ENCODE data around the gene OTUD5. TPM values are rescaled to one million over a fixed set of nuclear protein-coding genes. Genes with fewer than 3 reads are reported as not detected.

The OTUD5 gene
- total RNA-seq, 1 donor from 2014 or later, result 48.8 TPM

DNA sequence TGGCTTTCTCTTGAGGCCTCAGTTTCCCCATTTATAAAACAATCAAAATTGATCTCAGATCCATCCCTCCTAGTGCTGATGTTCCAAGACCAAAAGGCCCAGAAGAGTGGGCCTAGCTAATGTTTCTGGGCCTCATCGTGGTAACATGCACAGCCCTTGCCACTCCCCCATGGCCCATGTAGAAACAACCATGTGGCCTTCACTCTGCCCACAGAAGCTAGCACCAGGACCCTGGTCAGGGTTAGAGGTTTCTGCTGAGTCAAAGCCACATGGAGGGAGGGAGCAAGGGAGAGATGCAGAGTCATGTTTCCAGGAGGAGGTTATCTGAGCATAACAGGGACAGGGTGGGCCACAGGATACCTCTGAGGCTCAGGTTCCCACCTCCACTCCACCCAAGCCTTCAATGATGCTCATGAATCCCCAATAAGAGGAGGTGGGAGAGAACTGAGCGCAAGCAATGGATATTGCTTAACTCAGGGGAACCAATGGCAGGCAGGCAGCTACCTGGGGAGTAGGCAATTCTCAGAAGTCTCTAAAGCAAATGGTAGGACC, 16.9 kb downstream of the OTUD5 start:
- Mint-ChIP-seq H3K27me3 (ENCODE audit: unreplicated experiment) (peaks cover 4% of the 10 kb centered on the region), H3K27ac (ENCODE audit: unreplicated experiment) (no peak overlapping the region), H3K36me3 (ENCODE audit: low read depth, unreplicated experiment) (peaks cover 20% of the 10 kb centered on the region), H3K4me1 (ENCODE audit: unreplicated experiment) (peaks cover 8% of the 10 kb centered on the region), H3K4me3 (ENCODE audit: unreplicated experiment) (no peak overlapping the region), H3K9me3 (ENCODE audit: unreplicated experiment) (no peaks in the 10 kb centered on the region)
- DNase-seq (ENCODE audit: low spot score), result no peak
- TF ChIP-seq, protein P1, sequence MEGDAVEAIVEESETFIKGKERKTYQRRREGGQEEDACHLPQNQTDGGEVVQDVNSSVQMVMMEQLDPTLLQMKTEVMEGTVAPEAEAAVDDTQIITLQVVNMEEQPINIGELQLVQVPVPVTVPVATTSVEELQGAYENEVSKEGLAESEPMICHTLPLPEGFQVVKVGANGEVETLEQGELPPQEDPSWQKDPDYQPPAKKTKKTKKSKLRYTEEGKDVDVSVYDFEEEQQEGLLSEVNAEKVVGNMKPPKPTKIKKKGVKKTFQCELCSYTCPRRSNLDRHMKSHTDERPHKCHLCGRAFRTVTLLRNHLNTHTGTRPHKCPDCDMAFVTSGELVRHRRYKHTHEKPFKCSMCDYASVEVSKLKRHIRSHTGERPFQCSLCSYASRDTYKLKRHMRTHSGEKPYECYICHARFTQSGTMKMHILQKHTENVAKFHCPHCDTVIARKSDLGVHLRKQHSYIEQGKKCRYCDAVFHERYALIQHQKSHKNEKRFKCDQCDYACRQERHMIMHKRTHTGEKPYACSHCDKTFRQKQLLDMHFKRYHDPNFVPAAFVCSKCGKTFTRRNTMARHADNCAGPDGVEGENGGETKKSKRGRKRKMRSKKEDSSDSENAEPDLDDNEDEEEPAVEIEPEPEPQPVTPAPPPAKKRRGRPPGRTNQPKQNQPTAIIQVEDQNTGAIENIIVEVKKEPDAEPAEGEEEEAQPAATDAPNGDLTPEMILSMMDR (IDR thresholded peaks at IDR 0.05; ENCODE audit: unreplicated experiment), result no peak

DNA sequence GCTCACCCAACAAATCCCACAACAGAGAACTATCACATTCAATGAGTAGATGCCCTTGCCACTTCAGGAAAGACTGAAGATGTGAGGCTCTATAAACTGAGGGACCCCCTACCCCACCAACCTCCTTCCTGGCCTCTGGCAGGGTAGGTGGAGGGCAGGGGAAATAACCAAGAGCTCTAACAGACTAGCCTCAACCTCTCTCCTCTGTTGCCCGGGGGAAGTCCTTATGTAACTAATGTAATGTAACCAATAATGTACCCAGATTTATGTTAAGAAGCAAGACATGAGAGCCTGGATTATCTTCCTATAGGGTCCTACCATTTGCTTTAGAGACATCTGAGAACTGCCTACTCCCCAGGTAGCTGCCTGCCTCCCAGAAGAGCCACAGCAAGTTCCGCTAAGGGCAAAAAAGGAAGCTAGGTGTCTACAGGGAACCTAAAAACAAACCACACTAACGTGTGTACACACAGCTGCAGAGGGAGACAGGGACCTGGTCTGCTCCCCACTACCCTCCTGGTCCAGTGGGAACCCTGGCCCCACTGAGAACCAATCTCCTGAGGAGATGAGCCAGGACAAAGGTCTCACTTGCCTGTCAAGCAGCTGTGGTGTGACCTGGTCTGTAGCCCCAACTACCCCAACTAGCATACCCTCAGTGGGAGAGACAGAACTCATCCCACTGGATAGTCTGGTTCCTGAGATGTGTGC, 17.7 kb downstream of the OTUD5 start:
- DNase-seq (ENCODE audit: low spot score), result no peak
- H3K9me3 Mint-ChIP-seq (ENCODE audit: unreplicated experiment), result no peaks in the 10 kb centered on the region
- TF ChIP-seq, protein P1 (IDR thresholded peaks at IDR 0.05; ENCODE audit: unreplicated experiment), result no peak
- peaks cover 20% of the 10 kb centered on the region for H3K36me3 Mint-ChIP-seq (ENCODE audit: low read depth, unreplicated experiment)
- H3K4me1 Mint-ChIP-seq (ENCODE audit: unreplicated experiment), result peaks cover 8% of the 10 kb centered on the region
- no peak overlapping the region for H3K4me3 Mint-ChIP-seq (ENCODE audit: unreplicated experiment)
- peaks cover 4% of the 10 kb centered on the region for H3K27me3 Mint-ChIP-seq (ENCODE audit: unreplicated experiment)
- H3K27ac Mint-ChIP-seq (ENCODE audit: unreplicated experiment), result no peak overlapping the region

DNA sequence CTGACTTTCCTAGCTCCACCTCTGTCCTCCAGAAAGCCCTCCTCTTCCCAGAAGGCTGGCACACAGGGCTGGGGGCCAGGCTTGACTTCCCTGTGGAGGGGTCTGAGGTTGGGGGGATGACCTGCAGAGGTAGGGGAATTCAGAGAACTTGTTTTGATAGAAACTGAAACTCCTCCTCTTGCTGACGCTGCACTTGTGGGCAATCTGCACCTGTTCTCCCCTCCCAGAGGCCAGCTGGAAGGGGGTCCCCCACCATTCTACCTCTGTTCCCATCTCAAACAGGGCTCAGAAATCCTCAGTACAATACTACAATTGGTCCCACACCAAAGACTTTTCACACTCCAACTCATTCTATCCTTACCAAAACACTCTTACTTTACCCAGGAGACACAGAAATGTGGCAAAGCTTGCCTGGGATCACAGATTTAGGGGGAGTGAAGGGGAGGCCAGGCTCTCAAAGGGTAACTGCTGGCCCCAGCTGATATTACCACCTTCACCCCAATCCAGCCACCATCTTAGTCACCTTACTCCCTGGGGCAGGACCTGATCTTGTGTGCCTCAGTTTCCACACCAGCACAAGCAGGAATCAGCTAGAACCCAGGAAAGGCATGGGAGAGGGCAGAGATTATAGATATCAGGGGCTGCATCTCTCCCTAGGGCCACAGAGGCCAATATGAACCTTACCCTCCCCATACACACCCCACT, 18.5 kb downstream of the OTUD5 start:
- no peak for DNase-seq (ENCODE audit: low spot score)
- H3K9me3 Mint-ChIP-seq (ENCODE audit: unreplicated experiment), result no peaks in the 10 kb centered on the region
- peaks cover 8% of the 10 kb centered on the region for H3K4me1 Mint-ChIP-seq (ENCODE audit: unreplicated experiment)
- H3K4me3 Mint-ChIP-seq (ENCODE audit: unreplicated experiment), result no peak overlapping the region
- no peak overlapping the region for H3K27ac Mint-ChIP-seq (ENCODE audit: unreplicated experiment)
- TF ChIP-seq, protein P1 (IDR thresholded peaks at IDR 0.05; ENCODE audit: unreplicated experiment), result no peak
- peaks cover 4% of the 10 kb centered on the region for H3K27me3 Mint-ChIP-seq (ENCODE audit: unreplicated experiment)
- H3K36me3 Mint-ChIP-seq (ENCODE audit: low read depth, unreplicated experiment), result peaks cover 20% of the 10 kb centered on the region

DNA sequence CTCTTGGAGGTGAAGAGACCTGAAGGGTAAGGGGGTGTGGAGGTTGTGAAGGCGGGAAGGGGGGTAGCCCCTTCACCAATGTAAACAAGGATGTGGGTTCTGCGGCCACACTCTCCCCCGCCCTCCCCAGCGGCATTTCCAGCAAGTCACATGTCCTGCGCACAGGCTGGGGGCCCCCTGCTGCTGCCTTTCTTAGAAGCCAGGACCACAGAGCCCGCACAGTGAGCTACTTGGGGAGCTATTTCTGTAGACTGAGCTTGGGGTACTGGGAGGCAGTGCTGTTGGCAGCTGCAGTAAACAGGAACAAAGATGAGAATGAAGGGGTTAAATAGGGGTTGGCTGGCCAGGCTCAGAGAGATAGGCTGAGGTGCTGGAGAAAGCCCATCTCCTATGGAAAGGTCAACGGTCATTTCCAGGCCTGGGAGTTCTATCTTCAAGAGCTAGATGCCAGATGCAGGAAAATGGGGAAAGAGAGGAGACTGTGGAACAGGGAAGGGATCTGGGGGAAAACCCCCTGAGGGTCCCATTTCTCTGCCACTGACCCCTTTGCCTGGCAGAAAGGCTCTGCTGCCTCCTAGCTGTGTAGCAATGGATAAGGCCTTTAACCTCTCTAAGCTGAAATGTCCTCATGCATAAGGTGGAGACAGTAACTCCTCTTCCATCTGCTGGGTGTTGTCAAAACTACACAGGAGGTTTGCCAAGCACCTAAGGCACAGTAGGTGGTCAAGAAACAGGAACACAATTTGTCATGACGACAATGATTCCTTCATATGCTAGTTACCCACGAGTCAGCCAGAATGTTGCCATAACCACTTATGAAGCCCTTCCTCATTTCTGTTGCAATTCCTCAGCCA, 20.1 kb downstream of the OTUD5 start:
- H3K27me3 Mint-ChIP-seq (ENCODE audit: unreplicated experiment), result peaks cover 2% of the 10 kb centered on the region
- no peak overlapping the region for H3K27ac Mint-ChIP-seq (ENCODE audit: unreplicated experiment)
- H3K4me3 Mint-ChIP-seq (ENCODE audit: unreplicated experiment), result no peak overlapping the region
- peaks cover 8% of the 10 kb centered on the region for H3K4me1 Mint-ChIP-seq (ENCODE audit: unreplicated experiment)
- TF ChIP-seq, protein P1 (IDR thresholded peaks at IDR 0.05; ENCODE audit: unreplicated experiment), result no peak
- peaks cover 19% of the 10 kb centered on the region for H3K36me3 Mint-ChIP-seq (ENCODE audit: low read depth, unreplicated experiment)
- DNase-seq (ENCODE audit: low spot score), result no peak
- no peaks in the 10 kb centered on the region for H3K9me3 Mint-ChIP-seq (ENCODE audit: unreplicated experiment)

Measured in endothelial cell (in vitro differentiated cells).